Testis (tissue), 3 donors: ENCODE data around the gene ARID1A. TPM values are rescaled to one million over a fixed set of nuclear protein-coding genes. Genes with fewer than 3 reads are reported as not detected.
"Not testable (repeated sequence)": the region's sequence is repeated elsewhere in the genome, so short reads cannot be mapped to it uniquely, and the experiment has no call there.

ENCODE experiments used
- DNase-seq: peaks from one replicate; pipeline ENCODE4 v3.0.0-alpha.2; 2019
- H3K27ac ChIP-seq, 2 donors: fragments of 200-600 bp; sonication (generic); one replicate each; pipeline ENCODE4 v1.5.1; 2019
- H3K27me3 ChIP-seq: fragments of 200-600 bp; sonication (generic); one replicate; pipeline ENCODE4 v1.5.1; 2019
- H3K36me3 ChIP-seq: fragments of 200-600 bp; sonication (generic); one replicate; pipeline ENCODE4 v1.5.1; 2017; ENCODE audit warnings: low read depth; ENCODE audit errors: missing control alignments
- H3K4me1 ChIP-seq: fragments of 200-600 bp; sonication (generic); one replicate; pipeline ENCODE4 v1.5.1; 2019
- H3K4me3 ChIP-seq, 2 donors: fragments of 200-600 bp; sonication (generic); one replicate each; pipeline ENCODE4 v1.5.1; 2017 to 2019
- H3K9me3 ChIP-seq: fragments of 200-600 bp; sonication (generic); one replicate; pipeline ENCODE4 v1.5.1; 2017
- CTCF ChIP-seq, 3 experiments: fragments of 450-650 bp in 2 of 3; fragments of 200-600 bp in 1 of 3; sonication (generic) in 1 of 3; IDR thresholded peaks; one replicate each; pipeline ENCODE4 v1.5.1; 2016 to 2019; ENCODE audit warnings: antibody characterized with exemption in 3 of 3, mild to moderate bottlenecking in 2 of 3, moderate library complexity in 1 of 3
- POLR2A ChIP-seq: fragments of 450-650 bp; IDR thresholded peaks from one replicate; pipeline ENCODE4 v1.6.1; 2017; ENCODE audit warnings: antibody characterized with exemption, mild to moderate bottlenecking, moderate library complexity
- WGBS, 2 donors: methylation state at CpG; one replicate each; pipeline ENCODE4 v1.1.5; 2018; 5-methylcytosine and 5-hydroxymethylcytosine counted together
- intact Hi-C: fragments of 100-400 bp; cut with DNase I; formaldehyde crosslinking; loops from one replicate; pipeline ENCODE4 v1.15.1; 2023; ENCODE audit warnings: low total_unique reads
- polyA plus RNA-seq: library from polyadenylated mRNA; stranded (reverse); fragments of 350-450 nt; fragmentation: Illumina TruSeq; extraction: RNeasy Lipid Tissue Mini Kit (QIAGEN cat#74804); gene quantifications from one replicate; pipeline ENCODE4 v1.2.3, GENCODE V29; 2014; ENCODE audit warnings: low read depth, low replicate concordance; ENCODE audit not compliant: insufficient read depth
- total RNA-seq, 2 donors: library from RNA; depleted of rRNA; stranded (reverse); fragments of >200 nt; gene quantifications; one replicate each; pipeline ENCODE4 v1.2.3, GENCODE V29; 2016

The ARID1A gene
- total and polyA plus RNA-seq, 3 donors from 2014 or later: 53.7 to 119 (median 106) TPM

DNA sequence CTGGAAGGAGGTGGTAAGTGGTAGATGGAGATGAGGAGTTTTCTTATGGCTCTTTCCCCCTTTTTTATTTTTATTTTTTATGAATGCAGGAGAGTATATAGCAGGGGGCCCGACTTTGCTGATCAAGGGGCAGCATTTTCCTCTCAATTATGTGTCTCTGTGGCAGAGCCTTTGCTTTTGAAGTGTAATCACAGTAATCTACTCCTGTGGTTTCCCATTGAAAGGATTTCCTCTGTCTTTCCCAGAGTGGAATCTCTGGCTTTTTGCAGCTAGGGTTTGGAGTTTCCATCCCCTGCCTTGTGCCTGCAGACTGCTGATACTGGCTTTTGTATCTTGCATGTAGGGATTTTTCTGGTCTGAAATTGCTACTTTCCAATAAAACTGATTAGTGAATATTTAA lies 29.1 kb downstream of the ARID1A start:
- H3K36me3 ChIP-seq: no peaks in the 10 kb centered on the region
- no peaks in the 10 kb centered on the region for H3K27me3 ChIP-seq
- H3K4me1 ChIP-seq: peaks cover 33% of the 10 kb centered on the region
- DNase-seq: no peak
- intact Hi-C loops: no loop called here
- whole genome bisulfite sequencing, 2 donors: 65% methylated on average over 1 of the region's 1 CpG
- H3K4me3 ChIP-seq: no peak overlapping the region
- no peak for TF ChIP-seq CTCF (IDR thresholded peaks at IDR 0.05)
- TF ChIP-seq POLR2A: no peak
- H3K9me3 ChIP-seq: no peaks in the 10 kb centered on the region
- no peak overlapping the region for H3K27ac ChIP-seq

DNA sequence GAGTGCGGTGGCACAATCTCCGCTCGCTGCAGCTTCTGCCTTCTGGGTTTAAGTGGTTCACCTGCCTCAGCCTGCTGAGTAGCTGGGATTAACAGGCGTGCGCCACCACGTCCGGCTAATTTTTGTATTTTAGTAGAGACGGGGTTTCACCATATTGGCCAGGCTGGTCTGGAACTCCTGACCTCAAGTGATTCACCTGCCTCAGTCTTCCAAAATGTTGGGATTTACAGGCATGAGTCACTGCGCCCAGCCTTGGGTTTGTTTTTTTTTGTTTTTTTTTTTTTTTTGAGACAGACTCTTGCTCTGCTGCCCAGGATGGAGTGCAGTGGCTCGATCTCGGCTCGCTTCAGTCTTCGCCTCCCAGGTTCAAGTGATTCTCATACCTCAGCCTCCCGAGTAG lies 30.1 kb downstream of the ARID1A start:
- peaks cover 33% of the 10 kb centered on the region for H3K4me1 ChIP-seq
- H3K36me3 ChIP-seq, H3K4me3 ChIP-seq, DNase-seq, H3K27me3 ChIP-seq, H3K27ac ChIP-seq, intact Hi-C loops, H3K9me3 ChIP-seq: not testable (repeated sequence)
- WGBS, 2 donors: 89 to 91% methylated on average over 14 of the region's 14 CpGs

DNA sequence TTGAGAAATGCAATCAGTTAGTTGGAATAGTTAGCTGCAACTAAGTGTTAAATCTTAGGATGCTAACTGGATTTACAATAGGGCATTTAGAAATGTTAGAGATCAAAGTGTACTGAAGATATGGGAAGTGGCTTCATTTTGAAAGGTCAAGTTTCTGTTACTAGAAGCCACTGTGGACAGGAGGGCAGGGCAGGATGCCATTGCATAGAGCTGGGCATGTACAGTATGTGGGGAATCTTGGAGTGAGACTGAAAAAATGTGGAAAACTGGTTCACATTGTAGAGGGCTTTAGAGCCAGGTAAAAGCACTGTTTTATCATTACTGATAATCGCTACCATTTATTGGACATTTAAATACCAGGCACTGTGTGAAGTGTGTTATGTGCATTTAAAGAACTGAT lies 31.0 kb downstream of the ARID1A start:
- Histone ChIP-seq H3K27ac (no peak overlapping the region), H3K36me3 (no peaks in the 10 kb centered on the region), H3K4me1 (peaks cover 33% of the 10 kb centered on the region), H3K9me3 (no peaks in the 10 kb centered on the region), H3K4me3 (no peak overlapping the region), H3K27me3 (no peaks in the 10 kb centered on the region)
- WGBS, 2 donors: 94 to 100% methylated on average over 1 of the region's 1 CpG
- DNase-seq: no peak
- TF ChIP-seq POLR2A: no peak
- no peak for TF ChIP-seq CTCF (IDR thresholded peaks at IDR 0.05)
- intact Hi-C loops: no loop called here

- H3K4me3 ChIP-seq: no peak overlapping the region
- TF ChIP-seq CTCF (IDR thresholded peaks at IDR 0.05) (no peak), POLR2A (no peak)
- H3K4me1 ChIP-seq: peaks cover 33% of the 10 kb centered on the region
- intact Hi-C loops: no loop called here
- H3K27ac ChIP-seq: no peak overlapping the region
- DNase-seq: no peak
- no peaks in the 10 kb centered on the region for H3K27me3 ChIP-seq
- H3K36me3 ChIP-seq: no peaks in the 10 kb centered on the region
- H3K9me3 ChIP-seq: no peaks in the 10 kb centered on the region
These were observed 31.7 kb downstream of the ARID1A start for GRCh38 chr1:26727476-26727875.

- DNase-seq: no peak
- intact Hi-C loops: no loop called here
- no peaks in the 10 kb centered on the region for H3K36me3 ChIP-seq
- TF ChIP-seq POLR2A (no peak), CTCF (IDR thresholded peaks at IDR 0.05) (no peak)
- no peak overlapping the region for H3K4me3 ChIP-seq
- 93 to 96% methylated on average over 1 of the region's 1 CpG for WGBS, 2 donors
- H3K27me3 ChIP-seq: no peaks in the 10 kb centered on the region
- H3K9me3 ChIP-seq: no peaks in the 10 kb centered on the region
- peaks cover 27% of the 10 kb centered on the region for H3K4me1 ChIP-seq
- H3K27ac ChIP-seq: no peak overlapping the region
These were observed 32.8 kb downstream of the ARID1A start for GRCh38 chr1:26728645-26729044.
